Measurements from ENCODE around the gene L2HGDH.
"Not testable (repeated sequence)": the region's sequence is repeated elsewhere in the genome, so short reads cannot be mapped to it uniquely, and the experiment has no call there.

The L2HGDH gene

GRCh38 chr14:50311972-50312733 is at the start of gene L2HGDH, which contains the start of gene DMAC2L:
Gene L2HGDH (minus strand): TSS chr14:50312229. CDS start chr14:50312150, 79 bp downstream.
Gene DMAC2L (plus strand): TSS chr14:50312324. CDS start chr14:50321488, 9,164 bp downstream.
- DNase-seq (ENCODE audit: low spot score): peak; percentile 95

- DNase-seq (ENCODE audit: low spot score): peak; percentile 70
Measured at GRCh38 chr14:50360851-50361250, 48.8 kb upstream of the L2HGDH start.

- DNase-seq (ENCODE audit: low spot score): no peak
Measured at GRCh38 chr14:50360093-50360492, 48.1 kb upstream of the L2HGDH start.

GRCh38 chr14:50359631-50360030 is 47.6 kb upstream of the L2HGDH start:
- DNase-seq (ENCODE audit: low spot score): no peak

GRCh38 chr14:50357753-50358395 is 45.8 kb upstream of the L2HGDH start:
- no peak for DNase-seq (ENCODE audit: low spot score)

- DNase-seq (ENCODE audit: low spot score): no peak
Measured at GRCh38 chr14:50357124-50357523, 45.1 kb upstream of the L2HGDH start.

GRCh38 chr14:50356283-50356682 is 44.3 kb upstream of the L2HGDH start:
- not testable (repeated sequence) for DNase-seq (ENCODE audit: low spot score)

- peak; percentile 40 for DNase-seq (ENCODE audit: low spot score)
Measured at GRCh38 chr14:50355692-50356091, 43.7 kb upstream of the L2HGDH start.

- no peak for DNase-seq (ENCODE audit: low spot score)
Measured at GRCh38 chr14:50354527-50354926, 42.5 kb upstream of the L2HGDH start.

GRCh38 chr14:50353126-50353525 is 41.1 kb upstream of the L2HGDH start:
- DNase-seq (ENCODE audit: low spot score): no peak

GRCh38 chr14:50352584-50352983 is 40.6 kb upstream of the L2HGDH start:
- DNase-seq (ENCODE audit: low spot score): no peak

- DNase-seq (ENCODE audit: low spot score): peak; percentile 81
Measured at GRCh38 chr14:50350975-50351374, 38.9 kb upstream of the L2HGDH start.

- DNase-seq (ENCODE audit: low spot score): no peak
Measured at GRCh38 chr14:50348933-50349332, 36.9 kb upstream of the L2HGDH start.

- DNase-seq (ENCODE audit: low spot score): peak; percentile 73
Measured at GRCh38 chr14:50347521-50347920, 35.5 kb upstream of the L2HGDH start.

- peak; percentile 27 for DNase-seq (ENCODE audit: low spot score)
Measured at GRCh38 chr14:50345846-50346422, 33.9 kb upstream of the L2HGDH start.

- DNase-seq (ENCODE audit: low spot score): peak; percentile 27
Measured at GRCh38 chr14:50344876-50345563, 33.0 kb upstream of the L2HGDH start.

- DNase-seq (ENCODE audit: low spot score): peak; percentile 93
Measured at GRCh38 chr14:50344116-50344775, 32.2 kb upstream of the L2HGDH start.

GRCh38 chr14:50343434-50343833 is 31.4 kb upstream of the L2HGDH start:
- no peak for DNase-seq (ENCODE audit: low spot score)

- DNase-seq (ENCODE audit: low spot score): peak; percentile 79
Measured at GRCh38 chr14:50342221-50343078, 30.4 kb upstream of the L2HGDH start.

GRCh38 chr14:50340963-50341362 is 28.9 kb upstream of the L2HGDH start:
- DNase-seq (ENCODE audit: low spot score): no peak

GRCh38 chr14:50340045-50340444 is 28.0 kb upstream of the L2HGDH start:
- DNase-seq (ENCODE audit: low spot score): no peak
